Transverse colon (tissue), 4 donors: ENCODE data around the gene ADCY4. TPM values are rescaled to one million over a fixed set of nuclear protein-coding genes. Genes with fewer than 3 reads are reported as not detected.

Experiments used
- DNase-seq: peaks from one replicate; pipeline ENCODE4 v3.0.0-alpha.2; 2019
- H3K27ac ChIP-seq, 4 donors: fragments of 200-600 bp; sonication (generic); 2 replicates each; pipeline ENCODE4 v1.5.1; 2016 to 2018; ENCODE audit warnings: inconsistent platforms in 4 of 4
- H3K27me3 ChIP-seq: fragments of 200-600 bp; sonication (generic); 2 replicates; pipeline ENCODE4 v1.5.1; 2017; ENCODE audit warnings: inconsistent platforms
- H3K36me3 ChIP-seq, 4 donors: fragments of 200-600 bp; sonication (generic); 2 replicates each; pipeline ENCODE4 v1.5.1; 2017 to 2019; ENCODE audit warnings: inconsistent platforms in 4 of 4
- H3K4me1 ChIP-seq, 4 donors: fragments of 200-600 bp; sonication (generic); 2 replicates each; pipeline ENCODE4 v1.5.1; 2017 to 2020; ENCODE audit warnings: inconsistent platforms in 4 of 4
- H3K4me3 ChIP-seq, 4 donors: fragments of 200-600 bp; sonication (generic); 1 replicate in 1 of 4; 2 replicates in 3 of 4; pipeline versions ENCODE4 v1.5.1 to v1.6.1; 2017 to 2019; ENCODE audit warnings: inconsistent platforms in 4 of 4
- H3K9me3 ChIP-seq, 2 donors: fragments of 200-600 bp; sonication (generic); 2 replicates each; pipeline ENCODE4 v1.5.1; 2017 to 2019; ENCODE audit warnings: inconsistent platforms in 2 of 2
- EP300 ChIP-seq: sonication (generic); formaldehyde crosslinking; IDR thresholded peaks from one replicate; pipeline ENCODE4 v1.6.1; 2017; ENCODE audit warnings: antibody characterized with exemption, low read depth
- POLR2A ChIP-seq: fragments of 450-650 bp; IDR thresholded peaks from one replicate; pipeline ENCODE4 v1.6.1; 2016; ENCODE audit warnings: antibody characterized with exemption, mild to moderate bottlenecking, moderate library complexity
- POLR2AphosphoS5 ChIP-seq, 3 donors: sonication (generic); formaldehyde crosslinking; IDR thresholded peaks; one replicate each; pipeline ENCODE4 v1.6.1; 2016; ENCODE audit warnings: antibody characterized with exemption in 3 of 3
- WGBS, 2 donors: methylation state at CpG; one replicate each; pipeline ENCODE4 v1.1.5; 2018; ENCODE audit warnings: low coverage in 1 of 2; 5-methylcytosine and 5-hydroxymethylcytosine counted together
- in situ Hi-C, 4 donors: fragments of 200-750 bp; cut with MboI; loops; one replicate each; pipeline versions ENCODE4 v1.15.0 to v1.15.1; 2017; ENCODE audit warnings: low sequenced_read_pairs in 3 of 4, low pct_ligation_motif_present in 1 of 4, low pct_unique_long_range_greater_than_20kb in 1 of 4
- intact Hi-C: fragments of 100-400 bp; cut with DNase I; formaldehyde crosslinking; loops from one replicate; pipeline ENCODE4 v1.15.1; 2023; ENCODE audit warnings: low total_unique reads
- total RNA-seq, 4 donors: library from RNA; depleted of rRNA; stranded (reverse); fragments of >200 nt; gene quantifications; one replicate each; pipeline ENCODE4 v1.1.0, GENCODE V29; 2016
- TF ChIP-seq, protein P1 (sequence below), 5 experiments: fragments of 200-600 bp in 3 of 5; fragments of 450-650 bp in 2 of 5; sonication (generic) in 3 of 5; IDR thresholded peaks; 1 replicate in 2 of 5; 2 replicates in 3 of 5; pipeline ENCODE4 v1.5.1; 2016 to 2017; ENCODE audit warnings: antibody characterized with exemption in 5 of 5, inconsistent platforms in 3 of 5, mild to moderate bottlenecking in 2 of 5, moderate library complexity in 1 of 5

ADCY4 gene
- 10 to 100 TPM in 3 of 4 donors, 1 to 10 TPM in 1; 7.9 to 74.8 (median 21.3) TPM for total RNA-seq

GRCh38 chr14:24334431-24335291 lies at the start of gene ADCY4:
TSS of gene ADCY4 (minus strand) at chr14:24335071. CDS start at chr14:24334652, 419 bp downstream.
- Histone ChIP-seq H3K36me3 (peaks cover 0 to 4% (median 0%) of the 10 kb centered on the region in 4 donors), H3K9me3 (no peaks in the 10 kb centered on the region), H3K4me3 (peak within 1 kb of the TSS in 3 of 4 donors; percentile 12 to 41 (median 20)), H3K4me1 (peaks cover 15 to 47% (median 36%) of the 10 kb centered on the region in 4 donors), H3K27me3 (peaks cover 28% of the 10 kb centered on the region), H3K27ac (peak within 1 kb of the TSS; percentile 40 to 66 (median 56))
- 9% methylated on average over 47 of the region's 65 CpGs; no CpG with 5 or more reads in 1 of the 2 donors for WGBS, 2 donors
- DNase-seq = no peak
- in situ Hi-C loops (loop anchor here (5.0 to 25.0 kb wide), 3 partner anchors 98 to 103 kb away; partner anchors contain the start of genes CBLN3 (in 1 of the 4), KHNYN (in 1 of the 4) and SDR39U1 (in 1 of the 4)), intact Hi-C loops (no loop called here)
- TF ChIP-seq POLR2AphosphoS5 (IDR thresholded peaks at IDR 0.05) (peak in 2 of 3 donors; percentile 20 to 50), EP300 (no peak)

DNA sequence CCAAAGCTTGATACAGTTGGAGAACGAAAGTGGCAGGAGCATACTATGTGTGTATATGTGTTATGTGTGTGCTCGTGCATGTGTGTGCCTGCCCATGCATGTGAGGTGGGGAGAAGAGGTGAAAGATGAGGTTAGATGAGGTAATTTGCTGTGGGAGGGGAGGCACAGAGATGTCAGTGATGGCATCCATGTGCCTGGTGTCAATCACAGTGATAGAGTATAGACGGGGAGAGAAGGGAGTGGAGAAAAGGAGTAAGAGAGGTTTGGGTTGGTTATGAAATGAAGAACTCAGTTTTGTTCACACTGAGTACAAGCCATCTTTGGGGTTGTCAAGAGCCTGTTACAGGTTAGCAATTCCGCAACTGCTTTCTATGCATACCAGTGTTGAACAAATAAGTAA lies 49.3 kb upstream of the ADCY4 start:
- WGBS, 2 donors = 87 to 96% methylated on average over 4 of the region's 4 CpGs
- Histone ChIP-seq H3K27ac (no peak overlapping the region), H3K9me3 (no peaks in the 10 kb centered on the region), H3K4me1 (no peaks in the 10 kb centered on the region), H3K27me3 (no peaks in the 10 kb centered on the region), H3K36me3 (no peaks in the 10 kb centered on the region), H3K4me3 (no peak overlapping the region)
- intact Hi-C loops (no loop called here), in situ Hi-C loops (no loop called here)
- no peak for TF ChIP-seq POLR2A
- TF ChIP-seq EP300 = no peak
- no peak for TF ChIP-seq POLR2AphosphoS5 (IDR thresholded peaks at IDR 0.05)
- TF ChIP-seq, protein P1, sequence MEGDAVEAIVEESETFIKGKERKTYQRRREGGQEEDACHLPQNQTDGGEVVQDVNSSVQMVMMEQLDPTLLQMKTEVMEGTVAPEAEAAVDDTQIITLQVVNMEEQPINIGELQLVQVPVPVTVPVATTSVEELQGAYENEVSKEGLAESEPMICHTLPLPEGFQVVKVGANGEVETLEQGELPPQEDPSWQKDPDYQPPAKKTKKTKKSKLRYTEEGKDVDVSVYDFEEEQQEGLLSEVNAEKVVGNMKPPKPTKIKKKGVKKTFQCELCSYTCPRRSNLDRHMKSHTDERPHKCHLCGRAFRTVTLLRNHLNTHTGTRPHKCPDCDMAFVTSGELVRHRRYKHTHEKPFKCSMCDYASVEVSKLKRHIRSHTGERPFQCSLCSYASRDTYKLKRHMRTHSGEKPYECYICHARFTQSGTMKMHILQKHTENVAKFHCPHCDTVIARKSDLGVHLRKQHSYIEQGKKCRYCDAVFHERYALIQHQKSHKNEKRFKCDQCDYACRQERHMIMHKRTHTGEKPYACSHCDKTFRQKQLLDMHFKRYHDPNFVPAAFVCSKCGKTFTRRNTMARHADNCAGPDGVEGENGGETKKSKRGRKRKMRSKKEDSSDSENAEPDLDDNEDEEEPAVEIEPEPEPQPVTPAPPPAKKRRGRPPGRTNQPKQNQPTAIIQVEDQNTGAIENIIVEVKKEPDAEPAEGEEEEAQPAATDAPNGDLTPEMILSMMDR (IDR thresholded peaks at IDR 0.05) = no peak
- DNase-seq = no peak

GRCh38 chr14:24382064-24382371 lies 47.1 kb upstream of the ADCY4 start:
- peaks cover 0 to 7% (median 0%) of the 10 kb centered on the region in 4 donors for H3K4me1 ChIP-seq
- no peaks in the 10 kb centered on the region for H3K27me3 ChIP-seq
- no peak for DNase-seq
- TF ChIP-seq POLR2AphosphoS5 (IDR thresholded peaks at IDR 0.05) (no peak), POLR2A (no peak), EP300 (no peak)
- TF ChIP-seq, protein P1 (IDR thresholded peaks at IDR 0.05) = no peak
- in situ Hi-C loops (no loop called here), intact Hi-C loops (no loop called here)
- no peak overlapping the region for H3K4me3 ChIP-seq
- WGBS, 2 donors = 80 to 90% methylated on average over 2 to 4 of the region's 4 CpGs
- no peak overlapping the region for H3K27ac ChIP-seq
- H3K36me3 ChIP-seq = no peaks in the 10 kb centered on the region
- H3K9me3 ChIP-seq = no peaks in the 10 kb centered on the region

GRCh38 chr14:24381363-24382063 lies 46.6 kb upstream of the ADCY4 start:
- Histone ChIP-seq H3K9me3 (no peaks in the 10 kb centered on the region), H3K4me1 (peaks cover 0 to 7% (median 0%) of the 10 kb centered on the region in 4 donors), H3K27ac (no peak overlapping the region), H3K27me3 (no peaks in the 10 kb centered on the region), H3K4me3 (no peak overlapping the region), H3K36me3 (no peaks in the 10 kb centered on the region)
- intact Hi-C loops = no loop called here
- in situ Hi-C loops = no loop called here
- TF ChIP-seq EP300 (no peak), POLR2AphosphoS5 (IDR thresholded peaks at IDR 0.05) (no peak), POLR2A (no peak)
- TF ChIP-seq, protein P1 (IDR thresholded peaks at IDR 0.05) = no peak
- 76 to 78% methylated on average over 4 to 8 of the region's 8 CpGs for WGBS, 2 donors
- no peak for DNase-seq
